Lower leg skin (tissue), 4 donors: Measurements from ENCODE around the gene CDH23. TPM values are rescaled to one million over a fixed set of nuclear protein-coding genes. Genes with fewer than 3 reads are reported as not detected.

Source experiments
- DNase-seq, 2 donors: peaks; one replicate each; pipeline ENCODE4 v3.0.0-alpha.2; 2019; ENCODE audit warnings: low spot score in 2 of 2
- H3K4me3 ChIP-seq: fragments of 200-600 bp; sonication (generic); 2 replicates; pipeline ENCODE4 v1.5.1; 2017; ENCODE audit warnings: mild to moderate bottlenecking, low read depth; ENCODE audit not compliant: poor library complexity, severe bottlenecking
- CTCF ChIP-seq, 3 donors: fragments of 450-650 bp; IDR thresholded peaks; one replicate each; pipeline ENCODE4 v1.5.1; 2016; ENCODE audit warnings: antibody characterized with exemption in 3 of 3, mild to moderate bottlenecking in 3 of 3, moderate library complexity in 2 of 3
- POLR2A ChIP-seq, 2 donors: fragments of 450-650 bp; IDR thresholded peaks; one replicate each; pipeline ENCODE4 v1.6.1; 2016 to 2017; ENCODE audit warnings: antibody characterized with exemption in 2 of 2, mild to moderate bottlenecking in 1 of 2, moderate library complexity in 1 of 2
- WGBS, 2 donors: methylation state at CpG; one replicate each; pipeline ENCODE4 v1.1.5; 2018; 5-methylcytosine and 5-hydroxymethylcytosine counted together
- intact Hi-C: fragments of 100-400 bp; cut with DNase I; formaldehyde crosslinking; loops from one replicate; pipeline ENCODE4 v1.15.0; 2023; ENCODE audit warnings: low total_unique reads
- total RNA-seq, 4 donors: library from RNA; depleted of rRNA; stranded (reverse); fragments of >200 nt; gene quantifications; one replicate each; pipeline ENCODE4 v1.1.0, GENCODE V29; 2016

CDH23 gene
- total RNA-seq, 4 donors from 2014 or later, result 1.7 to 9.2 (median 2.6) TPM

GRCh38 chr10:71456631-71457030 lies 59.9 kb downstream of the CDH23 start:
- 86 to 89% methylated on average over 3 of the region's 3 CpGs for WGBS, 2 donors
- TF ChIP-seq CTCF (IDR thresholded peaks at IDR 0.05) (no peak), POLR2A (IDR thresholded peaks at IDR 0.05) (no peak)
- no peak for DNase-seq
- H3K4me3 ChIP-seq, result no peak overlapping the region
- intact Hi-C loops, result no loop called here

GRCh38 chr10:71457908-71458307 lies 61.2 kb downstream of the CDH23 start:
- DNase-seq, result no peak
- intact Hi-C loops, result no loop called here
- TF ChIP-seq CTCF (IDR thresholded peaks at IDR 0.05) (no peak), POLR2A (IDR thresholded peaks at IDR 0.05) (no peak)
- no peak overlapping the region for H3K4me3 ChIP-seq
- WGBS, 2 donors, result 24 to 26% methylated on average over 4 of the region's 4 CpGs

- H3K4me3 ChIP-seq, result no peak overlapping the region
- TF ChIP-seq CTCF (IDR thresholded peaks at IDR 0.05), result no peak
- no peak for TF ChIP-seq POLR2A (IDR thresholded peaks at IDR 0.05)
- intact Hi-C loops, result no loop called here
- 76% methylated on average over 2 of the region's 2 CpGs for WGBS, 2 donors
- no peak for DNase-seq
Measured at GRCh38 chr10:71458387-71458786, 61.7 kb downstream of the CDH23 start.

- intact Hi-C loops, result no loop called here
- WGBS, 2 donors, result 93 to 96% methylated on average over 3 to 5 of the region's 5 CpGs
- no peak overlapping the region for H3K4me3 ChIP-seq
Measured at GRCh38 chr10:71459513-71459912, 62.8 kb downstream of the CDH23 start.

GRCh38 chr10:71460615-71461014 lies 63.9 kb downstream of the CDH23 start:
- 85 to 95% methylated on average over 9 of the region's 9 CpGs for WGBS, 2 donors

More at GRCh38 chr10:71459513-71459912, 62.8 kb downstream of the CDH23 start:
- DNase-seq, result no peak
- TF ChIP-seq CTCF (IDR thresholded peaks at IDR 0.05) (no peak), POLR2A (IDR thresholded peaks at IDR 0.05) (no peak)

More at GRCh38 chr10:71460615-71461014, 63.9 kb downstream of the CDH23 start:
- no peak for DNase-seq
- no peak overlapping the region for H3K4me3 ChIP-seq
- no peak for TF ChIP-seq POLR2A (IDR thresholded peaks at IDR 0.05)
- no peak for TF ChIP-seq CTCF (IDR thresholded peaks at IDR 0.05)
- intact Hi-C loops, result no loop called here
